Fibroblast of lung (primary cell): ENCODE results near the gene CSNK2A2. TPM values are rescaled to one million over a fixed set of nuclear protein-coding genes. Genes with fewer than 3 reads are reported as not detected.

ENCODE experiments used
- DNase-seq, 2 donors: peaks; one replicate each; pipeline versions ENCODE4 v3.0.0 to v3.0.0-alpha.2; 2010; ENCODE audit warnings: low read depth in 2 of 2
- H2AFZ ChIP-seq: 2 replicates; pipeline ENCODE4 v1.5.1; 2012; ENCODE audit warnings: low read length, control low read depth, inconsistent platforms
- H3K27ac ChIP-seq: 2 replicates; pipeline ENCODE4 v1.5.1; 2011; ENCODE audit warnings: low read length, control low read depth; ENCODE audit not compliant: insufficient read depth
- H3K27me3 ChIP-seq: 2 replicates; pipeline ENCODE4 v1.5.1; 2011; ENCODE audit warnings: mild to moderate bottlenecking, low read length; ENCODE audit not compliant: control insufficient read depth, insufficient read depth
- H3K36me3 ChIP-seq: 2 replicates; pipeline ENCODE4 v1.5.1; 2011; ENCODE audit warnings: low read length; ENCODE audit not compliant: control insufficient read depth, insufficient read depth
- H3K4me1 ChIP-seq: 2 replicates; pipeline ENCODE4 v1.5.1; 2011; ENCODE audit warnings: low read length; ENCODE audit not compliant: control insufficient read depth, insufficient read depth; ENCODE audit errors: extremely low read depth
- H3K4me2 ChIP-seq: 2 replicates; pipeline ENCODE4 v1.5.1; 2011; ENCODE audit warnings: low read length, control low read depth; ENCODE audit not compliant: insufficient read depth; ENCODE audit errors: extremely low read depth
- H3K4me3 ChIP-seq, 4 experiments: fragments of 200-600 bp in 1 of 4; sonication (generic) in 1 of 4; replicated peaks in 1 of 4; 2 replicates each; pipeline ENCODE4 v1.5.1; 2011 to 2016; ENCODE audit warnings: low read length in 4 of 4, low read depth in 3 of 4, mild to moderate bottlenecking in 3 of 4, control low read depth in 2 of 4, inconsistent platforms in 1 of 4, mixed read lengths in 1 of 4; ENCODE audit not compliant: insufficient read depth in 1 of 4; ENCODE audit errors: control extremely low read depth in 1 of 4
- H3K79me2 ChIP-seq: 2 replicates; pipeline ENCODE4 v1.5.1; 2012; ENCODE audit warnings: mild to moderate bottlenecking, low read length, inconsistent platforms; ENCODE audit not compliant: control insufficient read depth, insufficient read depth
- H3K9ac ChIP-seq: 2 replicates; pipeline ENCODE4 v1.5.1; 2011; ENCODE audit warnings: mild to moderate bottlenecking, low read length, control low read depth; ENCODE audit not compliant: insufficient read depth
- H3K9me3 ChIP-seq: 2 replicates; pipeline ENCODE4 v1.5.1; 2012; ENCODE audit warnings: low read depth, low read length; ENCODE audit not compliant: control insufficient read depth, insufficient read depth
- H4K20me1 ChIP-seq: 2 replicates; pipeline ENCODE4 v1.5.1; 2011; ENCODE audit warnings: low read length; ENCODE audit not compliant: control insufficient read depth, insufficient read depth; ENCODE audit errors: extremely low read depth
- CTCF ChIP-seq, 2 donors: IDR thresholded peaks in 1 of 2; conservative IDR thresholded peaks in 1 of 2; 1 replicate in 1 of 2; 2 replicates in 1 of 2; pipeline ENCODE4 v1.5.1; 2011 to 2012; ENCODE audit warnings: low read length in 2 of 2, control low read depth in 1 of 2, inconsistent platforms in 1 of 2, low read depth in 1 of 2, mild to moderate bottlenecking in 1 of 2
- EZH2 ChIP-seq: IDR thresholded peaks from 2 replicates; pipeline ENCODE4 v1.5.1; 2012; ENCODE audit warnings: low read length, control low read depth, mild to moderate bottlenecking; ENCODE audit errors: missing control alignments
- polyA plus RNA-seq, 2 donors: library from polyadenylated mRNA; depleted of rRNA in 1 of 2; stranded (reverse) in 1 of 2; unstranded in 1 of 2; fragments of >200 nt; gene quantifications; 2 replicates each; pipeline ENCODE4 v1.2.1, GENCODE V29; 2011 to 2012; ENCODE audit warnings: missing spikeins in 1 of 2
- total RNA-seq: library from RNA; depleted of rRNA; stranded (reverse); fragments of >200 nt; gene quantifications from 2 replicates; pipeline ENCODE4 v1.2.1, GENCODE V29; 2014

CSNK2A2 gene
- total and polyA plus RNA-seq, 2 donors (not counting 1 experiment from before 2014, with no cell fraction given) = 33.4 to 54.3 TPM

- Histone ChIP-seq H3K36me3 (peaks cover 3% of the 10 kb centered on the region), H3K27ac (no peak overlapping the region), H3K79me2 (peaks cover 31% of the 10 kb centered on the region), H3K9ac (no peak overlapping the region), H3K4me2 (no peak overlapping the region), H3K4me3 (no peak overlapping the region), H3K9me3 (no peaks in the 10 kb centered on the region), H4K20me1 (no peaks in the 10 kb centered on the region), H3K4me1 (peaks cover 2% of the 10 kb centered on the region), H2AFZ (no peak overlapping the region), H3K27me3 (no peaks in the 10 kb centered on the region)
- DNase-seq = no peak
- TF ChIP-seq CTCF (conservative IDR thresholded peaks at IDR 0.05 in 1 of 2, IDR thresholded peaks at IDR 0.05 in 1 of 2; ENCODE audit: low read depth in 1 of 2, low read length in 2 of 2) (no peak), EZH2 (no peak)
Observed at GRCh38 chr16:58194790-58195189, 3.1 kb downstream of the CSNK2A2 start.

GRCh38 chr16:58187665-58188421 is 10.1 kb downstream of the CSNK2A2 start:
- H3K4me2 ChIP-seq = no peak overlapping the region
- no peak overlapping the region for H3K27ac ChIP-seq
- no peak overlapping the region for H3K9ac ChIP-seq
- H2AFZ ChIP-seq = no peak overlapping the region
- no peak overlapping the region for H3K4me3 ChIP-seq
- H3K9me3 ChIP-seq = no peaks in the 10 kb centered on the region
- no peak for DNase-seq
- no peaks in the 10 kb centered on the region for H3K27me3 ChIP-seq
- H4K20me1 ChIP-seq = no peaks in the 10 kb centered on the region
- peaks cover 6% of the 10 kb centered on the region for H3K79me2 ChIP-seq
- H3K36me3 ChIP-seq = peaks cover 9% of the 10 kb centered on the region
- no peak for TF ChIP-seq CTCF (conservative IDR thresholded peaks at IDR 0.05 in 1 of 2, IDR thresholded peaks at IDR 0.05 in 1 of 2; ENCODE audit: low read depth in 1 of 2, low read length in 2 of 2)
- no peak for TF ChIP-seq EZH2
- no peaks in the 10 kb centered on the region for H3K4me1 ChIP-seq

GRCh38 chr16:58187092-58187491 is 10.8 kb downstream of the CSNK2A2 start:
- no peaks in the 10 kb centered on the region for H3K9me3 ChIP-seq
- no peaks in the 10 kb centered on the region for H3K4me1 ChIP-seq
- no peak overlapping the region for H3K9ac ChIP-seq
- peaks cover 6% of the 10 kb centered on the region for H3K79me2 ChIP-seq
- H3K4me2 ChIP-seq = no peak overlapping the region
- no peak overlapping the region for H2AFZ ChIP-seq
- peaks cover 9% of the 10 kb centered on the region for H3K36me3 ChIP-seq
- DNase-seq = no peak
- H3K27ac ChIP-seq = no peak overlapping the region
- no peaks in the 10 kb centered on the region for H3K27me3 ChIP-seq
- TF ChIP-seq EZH2 (no peak), CTCF (conservative IDR thresholded peaks at IDR 0.05 in 1 of 2, IDR thresholded peaks at IDR 0.05 in 1 of 2; ENCODE audit: low read depth in 1 of 2, low read length in 2 of 2) (no peak)
- no peaks in the 10 kb centered on the region for H4K20me1 ChIP-seq
- H3K4me3 ChIP-seq = no peak overlapping the region
